IPS DF 6.9 (cell line): ENCODE data around the gene ASXL2.
"Not testable (repeated sequence)": the region's sequence is repeated elsewhere in the genome, so short reads cannot be mapped to it uniquely, and the experiment has no call there.

Experiments
- DNase-seq: peaks from one replicate; pipeline ENCODE4 v3.0.0-alpha.2; 2013; ENCODE audit warnings: low read depth, low spot score
- H3K27ac ChIP-seq: one replicate; pipeline ENCODE4 v1.5.1; 2013; ENCODE audit warnings: low read length, control low read depth
- H3K27me3 ChIP-seq: 2 replicates; pipeline ENCODE4 v1.6.1; 2013; ENCODE audit warnings: mild to moderate bottlenecking, low read length; ENCODE audit not compliant: control insufficient read depth, insufficient read depth
- H3K36me3 ChIP-seq: 2 replicates; pipeline ENCODE4 v1.6.1; 2013; ENCODE audit warnings: low read length; ENCODE audit not compliant: control insufficient read depth, insufficient read depth
- H3K4me1 ChIP-seq: 2 replicates; pipeline ENCODE4 v1.6.1; 2013; ENCODE audit warnings: low read length; ENCODE audit not compliant: control insufficient read depth, insufficient read depth
- H3K4me3 ChIP-seq: 2 replicates; pipeline ENCODE4 v1.5.1; 2013; ENCODE audit warnings: mild to moderate bottlenecking, low read length
- H3K9me3 ChIP-seq: 2 replicates; pipeline ENCODE4 v1.6.1; 2013; ENCODE audit warnings: low read length, inconsistent platforms; ENCODE audit not compliant: control insufficient read depth, insufficient read depth
- WGBS: extraction: QIAGEN DNeasy Blood & Tissue Kit; methylation state at CpG from one replicate; pipeline ENCODE4 v1.1.7; 2013; ENCODE audit warnings: mixed read lengths, missing lambda C conversion rate; ENCODE audit not compliant: insufficient read length, insufficient coverage; 5-methylcytosine and 5-hydroxymethylcytosine counted together

Gene ASXL2

GRCh38 chr2:25712455-25712854, 165.8 kb downstream of the ASXL2 start:
- WGBS = no CpG with 5 or more reads among the region's 5 CpGs
- Histone ChIP-seq H3K4me1 (no peaks in the 10 kb centered on the region), H3K4me3 (no peak overlapping the region), H3K36me3 (no peaks in the 10 kb centered on the region), H3K9me3 (no peaks in the 10 kb centered on the region), H3K27ac (no peak overlapping the region), H3K27me3 (no peaks in the 10 kb centered on the region)
- no peak for DNase-seq

GRCh38 chr2:25711675-25712354, 166.5 kb downstream of the ASXL2 start:
- Histone ChIP-seq H3K4me3 (no peak overlapping the region), H3K9me3 (no peaks in the 10 kb centered on the region), H3K27ac (no peak overlapping the region), H3K36me3 (no peaks in the 10 kb centered on the region), H3K4me1 (no peaks in the 10 kb centered on the region), H3K27me3 (no peaks in the 10 kb centered on the region)
- no CpG with 5 or more reads among the region's 12 CpGs for WGBS
- DNase-seq = no peak

DNA sequence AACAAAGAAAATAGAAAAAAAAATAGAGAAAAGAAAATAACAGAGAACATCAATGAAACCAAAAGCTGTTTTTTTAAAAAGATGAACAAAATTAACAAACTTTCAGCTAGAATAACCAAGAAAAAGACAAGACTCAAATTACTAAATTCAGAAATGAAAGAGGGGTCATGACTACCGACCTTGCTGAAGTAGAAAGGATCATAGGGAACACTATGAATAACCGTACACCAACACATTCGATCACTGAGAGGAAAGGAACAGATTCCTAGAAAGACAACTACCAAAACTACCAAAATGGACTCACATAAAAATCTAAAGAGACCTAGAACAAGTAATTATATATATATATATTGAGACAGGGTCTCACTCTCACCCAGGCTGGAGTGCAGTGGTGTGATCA, 167.5 kb downstream of the ASXL2 start:
- Histone ChIP-seq H3K27me3 (no peaks in the 10 kb centered on the region), H3K4me3 (no peak overlapping the region), H3K4me1 (no peaks in the 10 kb centered on the region), H3K9me3 (no peaks in the 10 kb centered on the region), H3K36me3 (no peaks in the 10 kb centered on the region), H3K27ac (no peak overlapping the region)
- no CpG with 5 or more reads among the region's 3 CpGs for WGBS
- DNase-seq = no peak

- H3K27me3 ChIP-seq = no peaks in the 10 kb centered on the region
- DNase-seq = no peak
- no peaks in the 10 kb centered on the region for H3K4me1 ChIP-seq
- H3K27ac ChIP-seq = no peak overlapping the region
- H3K4me3 ChIP-seq = no peak overlapping the region
- H3K36me3 ChIP-seq = no peaks in the 10 kb centered on the region
- no peaks in the 10 kb centered on the region for H3K9me3 ChIP-seq
- no CpG with 5 or more reads among the region's 2 CpGs for WGBS
Observed at GRCh38 chr2:25709349-25709748, 168.9 kb downstream of the ASXL2 start.

DNA sequence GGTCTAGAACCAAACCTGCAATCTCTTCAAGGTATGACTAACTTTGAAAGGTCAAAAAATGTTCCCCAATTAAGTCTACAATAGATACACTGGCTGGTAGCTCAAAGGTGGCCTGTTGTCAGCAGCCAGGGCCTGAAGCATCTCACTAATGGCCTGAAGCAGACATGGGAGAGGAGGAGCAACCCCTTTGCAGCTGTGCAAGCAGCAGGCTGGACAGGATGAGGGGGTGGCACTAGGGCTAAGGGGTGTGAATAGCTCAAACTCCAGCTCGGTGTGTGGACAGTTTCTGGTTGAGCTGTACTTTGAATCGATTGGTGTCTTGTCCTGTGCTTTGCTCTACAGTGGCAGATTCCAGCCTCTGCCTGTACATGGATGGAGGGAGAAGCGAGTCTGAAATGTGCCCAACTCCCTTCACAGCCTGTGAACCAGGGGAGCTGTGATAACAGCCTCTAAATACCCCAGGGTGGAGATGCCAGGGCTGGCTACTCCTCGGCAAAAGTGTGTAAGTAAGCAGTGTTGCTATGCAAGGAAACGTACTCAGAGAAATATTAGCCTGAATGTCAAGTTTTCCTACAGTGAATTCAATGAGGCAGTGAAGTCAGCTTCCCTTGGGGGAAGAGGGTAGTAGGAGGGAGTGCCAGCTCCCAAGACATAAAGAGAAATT, 170.2 kb downstream of the ASXL2 start:
- WGBS = no CpG with 5 or more reads among the region's 5 CpGs
- Histone ChIP-seq H3K27me3 (no peaks in the 10 kb centered on the region), H3K4me1 (no peaks in the 10 kb centered on the region), H3K4me3 (no peak overlapping the region), H3K9me3 (no peaks in the 10 kb centered on the region), H3K36me3 (no peaks in the 10 kb centered on the region), H3K27ac (no peak overlapping the region)
- DNase-seq = no peak

DNA sequence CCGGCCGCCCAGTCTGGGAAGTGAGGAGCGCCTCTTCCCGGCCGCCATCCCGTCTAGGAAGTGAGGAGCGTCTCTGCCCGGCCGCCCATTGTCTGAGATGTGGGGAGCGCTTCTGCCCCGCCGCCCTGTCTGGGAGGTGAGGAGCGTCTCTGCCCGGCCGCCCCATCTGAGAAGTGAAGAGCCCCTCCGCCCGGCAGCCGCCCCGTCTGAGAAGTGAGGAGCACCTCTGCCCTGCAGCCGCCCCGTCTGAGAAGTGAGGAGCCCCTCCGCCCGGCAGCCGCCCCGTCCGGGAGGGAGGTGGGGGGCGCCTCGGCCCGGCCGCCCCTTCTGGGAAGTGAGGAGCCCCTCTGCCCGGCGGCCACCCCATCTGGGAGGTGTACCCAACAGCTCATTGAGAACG, 172.7 kb downstream of the ASXL2 start:
- H3K4me1 ChIP-seq, H3K27ac ChIP-seq, H3K4me3 ChIP-seq, DNase-seq, H3K36me3 ChIP-seq, H3K27me3 ChIP-seq, H3K9me3 ChIP-seq: not testable (repeated sequence)
- no CpG with 5 or more reads among the region's 33 CpGs for WGBS

DNA sequence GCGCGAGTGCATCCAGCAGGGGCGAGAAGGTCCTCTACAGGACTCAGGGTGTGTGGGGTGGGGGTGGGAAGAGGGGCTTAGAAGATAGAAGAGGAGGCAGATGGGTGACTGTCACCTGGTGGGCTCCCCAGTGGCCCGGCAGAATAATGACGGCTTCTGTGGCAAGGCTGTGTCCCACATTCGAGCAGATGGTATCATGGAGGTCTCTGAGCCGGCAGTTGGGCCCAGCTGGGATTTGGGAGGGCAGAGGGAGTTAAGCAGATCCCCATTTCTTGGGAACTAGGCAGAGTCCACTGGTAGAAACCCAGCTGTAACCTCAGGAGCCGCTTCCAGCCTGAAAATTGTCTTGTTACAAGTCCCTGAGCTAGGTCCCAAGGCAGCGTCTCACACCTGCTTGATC, 176.5 kb downstream of the ASXL2 start:
- Histone ChIP-seq H3K27ac (no peak overlapping the region), H3K36me3 (no peaks in the 10 kb centered on the region), H3K9me3 (no peaks in the 10 kb centered on the region), H3K4me3 (no peak overlapping the region), H3K27me3 (no peaks in the 10 kb centered on the region), H3K4me1 (peaks cover 5% of the 10 kb centered on the region)
- WGBS = no CpG with 5 or more reads among the region's 9 CpGs
- no peak for DNase-seq

DNA sequence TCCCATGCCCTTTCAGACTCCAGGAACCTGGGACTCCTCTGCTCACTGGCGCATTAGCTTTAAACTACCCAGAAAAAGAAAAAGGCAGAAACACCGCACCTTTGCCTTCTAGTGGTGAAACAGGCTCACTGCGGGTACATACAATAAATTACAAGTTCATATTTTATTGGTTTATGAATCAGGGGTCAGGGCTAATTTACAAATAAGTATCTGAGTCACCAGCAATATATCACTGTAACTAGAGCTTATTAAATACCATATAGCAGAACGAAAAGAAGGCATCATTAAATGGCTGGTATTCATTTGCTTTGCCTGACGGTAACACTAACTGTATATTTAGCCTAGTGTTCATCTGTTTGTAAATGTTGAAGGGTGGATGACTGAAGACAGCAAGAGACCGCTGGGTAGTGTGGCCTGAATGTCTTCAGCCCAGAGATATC, 178.0 kb downstream of the ASXL2 start:
- peaks cover 5% of the 10 kb centered on the region for H3K4me1 ChIP-seq
- DNase-seq = no peak
- no peak overlapping the region for H3K27ac ChIP-seq
- H3K4me3 ChIP-seq = no peak overlapping the region
- H3K36me3 ChIP-seq = no peaks in the 10 kb centered on the region
- no CpG with 5 or more reads among the region's 6 CpGs for WGBS
- H3K9me3 ChIP-seq = no peaks in the 10 kb centered on the region
- no peaks in the 10 kb centered on the region for H3K27me3 ChIP-seq

DNA sequence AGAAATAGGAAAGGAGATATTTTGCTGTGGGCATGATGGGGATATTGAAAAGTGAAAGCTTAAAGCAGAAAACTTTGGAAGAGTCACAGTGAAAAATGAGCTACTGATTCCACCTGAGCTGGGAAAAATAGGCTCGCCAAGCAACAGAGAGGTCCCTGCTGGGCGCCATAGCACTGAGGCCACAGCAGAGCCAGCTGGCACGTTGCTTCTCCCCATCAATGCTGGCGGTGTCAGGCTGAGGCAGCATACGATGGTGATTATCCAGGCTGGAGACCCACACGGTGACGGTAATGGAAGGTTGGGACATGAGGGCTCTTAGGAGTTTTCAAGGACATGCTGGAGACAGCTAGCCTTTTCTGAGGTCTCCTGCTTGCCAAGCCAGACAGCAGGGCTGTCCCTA, 179.1 kb downstream of the ASXL2 start:
- H3K4me3 ChIP-seq = no peak overlapping the region
- H3K9me3 ChIP-seq = no peaks in the 10 kb centered on the region
- DNase-seq = no peak
- no peaks in the 10 kb centered on the region for H3K36me3 ChIP-seq
- no CpG with 5 or more reads among the region's 7 CpGs for WGBS
- no peaks in the 10 kb centered on the region for H3K27me3 ChIP-seq
- peaks cover 5% of the 10 kb centered on the region for H3K4me1 ChIP-seq
- no peak overlapping the region for H3K27ac ChIP-seq

DNA sequence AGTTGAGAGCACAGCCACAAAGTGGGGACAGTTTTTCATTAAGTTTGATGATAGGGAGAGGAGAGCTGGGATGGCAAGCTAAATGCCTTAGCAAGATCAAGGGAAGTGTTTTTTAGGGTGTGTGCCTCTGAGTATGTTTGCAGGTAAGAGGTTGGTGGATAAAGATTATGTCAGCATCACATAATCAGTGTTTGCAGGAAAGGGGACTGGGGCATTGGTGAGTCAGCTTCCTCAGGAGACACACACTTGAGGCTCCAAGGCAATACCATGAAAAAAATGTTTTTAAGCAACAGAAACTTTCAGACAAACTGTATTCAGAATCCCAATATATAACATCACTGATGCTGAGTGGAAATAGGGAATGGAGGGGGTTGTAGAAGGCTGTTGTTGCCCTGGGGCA, 179.5 kb downstream of the ASXL2 start:
- no peaks in the 10 kb centered on the region for H3K9me3 ChIP-seq

More for the DNA sequence above, 179.5 kb downstream of the ASXL2 start:
- H3K27ac ChIP-seq = no peak overlapping the region
- peaks cover 5% of the 10 kb centered on the region for H3K4me1 ChIP-seq
- H3K4me3 ChIP-seq = no peak overlapping the region
- no peaks in the 10 kb centered on the region for H3K27me3 ChIP-seq
- DNase-seq = no peak
- H3K36me3 ChIP-seq = no peaks in the 10 kb centered on the region
